ENCODE data around the gene GTPBP3. TPM values are rescaled to one million over a fixed set of nuclear protein-coding genes. Genes with fewer than 3 reads are reported as not detected.

GTPBP3 gene
- total and polyA plus RNA-seq, 2 experiments from 2014 or later: 25.4 to 67.8 TPM

- H3K27me3 ChIP-seq (ENCODE audit: insufficient read depth): no peaks in the 10 kb centered on the region
- H3K36me3 ChIP-seq (ENCODE audit: insufficient read depth): no peaks in the 10 kb centered on the region
- TF ChIP-seq EZH2phosphoT487 (IDR thresholded peaks at IDR 0.05; ENCODE audit: unreplicated experiment) (no peak), NANOG (IDR thresholded peaks at IDR 0.05; ENCODE audit: borderline replicate concordance) (no peak), REST (IDR thresholded peaks at IDR 0.05; ENCODE audit: unreplicated experiment) (no peak), EZH2 (IDR thresholded peaks at IDR 0.05; ENCODE audit: low read depth, unreplicated experiment) (no peak), CREB1 (CRISPR knock-in tag; IDR thresholded peaks at IDR 0.05; ENCODE audit: low read depth) (no peak), JUNB (IDR thresholded peaks at IDR 0.05; ENCODE audit: unreplicated experiment) (no peak), STAT1 (IDR thresholded peaks at IDR 0.05; ENCODE audit: unreplicated experiment) (no peak), ZNF114 (CRISPR knock-in tag; IDR thresholded peaks at IDR 0.05) (no peak), CTCF (conservative IDR thresholded peaks at IDR 0.05; ENCODE audit: low read depth in 2 of 2) (no peak), ZNF331 (CRISPR knock-in tag; IDR thresholded peaks at IDR 0.05; ENCODE audit: low read depth) (no peak), ZNF462 (CRISPR knock-in tag; IDR thresholded peaks at IDR 0.05) (no peak), POLR2AphosphoS5 (IDR thresholded peaks at IDR 0.05; ENCODE audit: low read depth) (no peak), ETS1 (IDR thresholded peaks at IDR 0.05) (no peak)
- H3K36me3 Mint-ChIP-seq (ENCODE audit: low read depth): peaks cover 19% of the 10 kb centered on the region
- peaks cover 12% of the 10 kb centered on the region for H3K79me2 ChIP-seq (replicated peaks; ENCODE audit: insufficient read depth)
- H4K20me1 ChIP-seq (replicated peaks; ENCODE audit: insufficient read depth): peaks cover 3% of the 10 kb centered on the region; the same call in 1 of the 2 replicates
- ATAC-seq (peak; percentile 9), DNase-seq (ENCODE audit: low spot score) (peak; percentile 72)
- peak overlapping the region; percentile 67; the same call in 1 of the 2 replicates for H3K27ac ChIP-seq (ENCODE audit: low read depth)
- H3K9me2 ChIP-seq (ENCODE audit: insufficient read depth): no peaks in the 10 kb centered on the region
- peaks cover 32% of the 10 kb centered on the region for H3K4me1 Mint-ChIP-seq
- no peak overlapping the region for H2AFZ ChIP-seq
- H3K27ac Mint-ChIP-seq: 0 out of 2 replicates have a peak overlapping the region, but pooled peaks have one; percentile 36
- H3K4me2 ChIP-seq: peak overlapping the region; percentile 80
- peaks cover 36% of the 10 kb centered on the region for H3F3A ChIP-seq (replicated peaks; ENCODE audit: low read depth)
- H3K4me1 ChIP-seq (ENCODE audit: insufficient read depth): peaks cover 34% of the 10 kb centered on the region
- H3K9me3 Mint-ChIP-seq: peaks cover 7% of the 10 kb centered on the region; the same call in 2 of the 3 replicates
- peak overlapping the region; percentile 70 for H3K4me3 Mint-ChIP-seq
- H3K4me3 ChIP-seq: peak overlapping the region; percentile 74
- peaks cover 18% of the 10 kb centered on the region for H3K27me3 Mint-ChIP-seq (ENCODE audit: insufficient read depth, low read depth, poor library complexity)
Observed at GRCh38 chr19:17302391-17303166, 34.8 kb upstream of the GTPBP3 start.
